ENCODE results near the gene CTNNA1. TPM values are rescaled to one million over a fixed set of nuclear protein-coding genes. Genes with fewer than 3 reads are reported as not detected.
"Not testable (repeated sequence)": the region's sequence is repeated elsewhere in the genome, so short reads cannot be mapped to it uniquely, and the experiment has no call there.

Gene CTNNA1
- total RNA-seq, 1 donor from 2014 or later, result 427 TPM

DNA sequence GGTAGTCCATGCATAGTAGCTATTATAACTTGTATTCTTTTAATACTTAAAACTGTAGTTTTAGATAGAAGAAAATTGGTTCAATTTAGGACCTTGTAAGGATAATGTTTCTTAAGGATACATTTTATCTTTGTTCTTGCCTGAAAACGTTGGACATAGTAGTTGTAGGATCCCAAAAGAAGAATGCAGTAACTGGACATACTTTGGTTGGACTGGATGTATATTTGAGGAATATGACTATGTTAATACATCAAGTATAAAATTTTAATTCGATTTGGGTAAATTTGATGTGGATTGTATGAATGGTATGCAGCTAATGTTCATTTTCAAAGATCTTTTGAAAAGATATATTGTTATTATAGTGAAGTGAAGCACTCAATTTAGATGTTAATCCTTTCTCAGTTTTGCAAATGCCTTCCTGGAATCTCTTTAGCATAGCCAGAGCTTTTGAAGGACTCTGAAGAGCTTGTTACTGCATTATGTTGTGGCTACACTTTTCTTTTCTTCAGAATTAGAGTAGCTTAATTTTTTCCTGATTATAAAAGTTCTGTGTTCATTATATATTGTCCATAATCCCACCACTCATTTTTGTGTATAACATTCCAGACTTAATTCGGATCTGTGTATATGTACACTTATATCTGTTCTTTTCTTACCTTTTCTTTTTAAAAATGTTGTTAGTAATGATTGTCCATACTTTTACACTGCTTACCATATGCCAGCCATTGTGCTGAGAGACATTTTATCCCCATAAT is 80.7 kb downstream of the CTNNA1 start:
- no peak for DNase-seq (ENCODE audit: low spot score)
- intact Hi-C loops (cut with DNase I), result no loop called here

DNA sequence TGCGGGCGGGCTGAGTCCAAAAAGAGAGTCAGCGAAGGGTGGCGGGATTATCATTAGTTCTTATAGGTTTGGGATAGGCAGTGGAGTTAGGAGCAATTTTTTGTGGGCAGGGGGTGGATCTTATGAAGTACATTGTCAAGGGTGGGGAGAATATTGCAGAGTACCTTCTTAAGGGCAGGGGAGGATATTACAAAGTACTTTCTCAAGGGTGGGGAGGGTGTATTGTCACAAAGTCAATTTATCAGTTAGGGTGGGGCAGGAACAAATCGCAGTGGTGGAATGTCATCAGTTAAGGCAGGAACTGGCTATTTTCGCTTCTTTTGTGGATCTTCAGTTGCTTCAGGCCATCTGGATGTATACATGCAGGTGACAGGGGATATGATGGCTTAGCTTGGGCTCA is 81.6 kb downstream of the CTNNA1 start:
- DNase-seq (ENCODE audit: low spot score); intact Hi-C loops (cut with DNase I): not testable (repeated sequence)

DNA sequence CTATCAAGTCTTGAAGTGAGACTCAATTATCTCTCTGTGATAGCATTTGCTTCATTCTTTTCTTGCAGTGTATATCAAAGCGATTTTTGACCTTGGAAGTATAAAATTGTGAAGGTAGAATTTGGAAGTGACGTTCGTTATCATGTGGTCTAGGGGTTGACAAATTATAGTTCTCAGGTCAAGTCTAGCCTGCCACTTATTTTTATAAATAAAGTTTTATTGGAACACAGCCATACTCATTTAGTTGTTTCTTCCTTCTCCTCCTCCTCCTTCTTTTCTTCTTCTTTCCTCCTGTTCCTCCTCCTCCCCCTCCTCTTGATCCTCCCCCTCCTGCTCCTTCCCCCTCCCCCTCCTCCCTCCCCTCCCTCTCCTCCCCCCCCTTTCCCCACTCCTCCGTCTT is 83.9 kb downstream of the CTNNA1 start:
- intact Hi-C loops (cut with DNase I), result no loop called here
- no peak for DNase-seq (ENCODE audit: low spot score)

DNA sequence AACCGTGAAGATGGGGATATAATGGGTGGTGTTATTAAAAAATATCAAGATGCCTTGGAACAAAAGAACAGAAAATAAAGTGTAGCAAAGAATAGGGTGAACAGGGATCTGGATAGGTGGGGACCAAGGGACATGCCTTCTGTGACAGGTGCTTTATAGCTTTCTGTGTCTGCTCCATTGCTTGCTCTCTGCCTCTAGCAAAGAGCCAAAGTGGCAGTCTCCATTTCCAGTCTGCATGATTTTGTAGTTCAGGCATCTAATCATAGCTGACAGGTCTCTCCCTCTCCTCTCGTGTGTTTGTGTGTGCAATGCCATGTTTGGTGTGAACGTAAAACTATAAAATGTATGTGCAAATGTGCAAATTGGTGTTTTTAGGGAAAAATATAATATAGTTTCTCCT is 86.9 kb downstream of the CTNNA1 start:
- no peak for DNase-seq (ENCODE audit: low spot score)
- intact Hi-C loops (cut with DNase I), result no loop called here

DNA sequence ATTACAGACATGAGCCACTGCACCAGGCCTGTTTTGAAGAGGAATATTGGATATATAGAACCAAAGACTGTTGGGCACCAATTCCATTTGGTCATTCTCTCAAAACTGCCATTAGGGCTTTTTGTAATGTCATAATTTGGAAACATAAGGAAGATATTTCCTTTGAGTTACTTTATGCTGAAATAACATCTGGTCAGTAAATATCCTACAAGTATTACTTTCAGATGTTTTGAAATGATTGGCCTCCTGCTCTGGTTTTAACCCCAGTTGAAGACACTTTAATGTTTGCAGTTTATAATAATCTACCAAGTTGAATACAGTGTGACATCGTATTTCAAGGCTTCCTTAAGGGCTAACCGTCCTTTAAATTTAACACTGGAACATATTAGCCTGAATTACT is 88.3 kb downstream of the CTNNA1 start:
- no peak for DNase-seq (ENCODE audit: low spot score)
- intact Hi-C loops (cut with DNase I), result no loop called here

DNA sequence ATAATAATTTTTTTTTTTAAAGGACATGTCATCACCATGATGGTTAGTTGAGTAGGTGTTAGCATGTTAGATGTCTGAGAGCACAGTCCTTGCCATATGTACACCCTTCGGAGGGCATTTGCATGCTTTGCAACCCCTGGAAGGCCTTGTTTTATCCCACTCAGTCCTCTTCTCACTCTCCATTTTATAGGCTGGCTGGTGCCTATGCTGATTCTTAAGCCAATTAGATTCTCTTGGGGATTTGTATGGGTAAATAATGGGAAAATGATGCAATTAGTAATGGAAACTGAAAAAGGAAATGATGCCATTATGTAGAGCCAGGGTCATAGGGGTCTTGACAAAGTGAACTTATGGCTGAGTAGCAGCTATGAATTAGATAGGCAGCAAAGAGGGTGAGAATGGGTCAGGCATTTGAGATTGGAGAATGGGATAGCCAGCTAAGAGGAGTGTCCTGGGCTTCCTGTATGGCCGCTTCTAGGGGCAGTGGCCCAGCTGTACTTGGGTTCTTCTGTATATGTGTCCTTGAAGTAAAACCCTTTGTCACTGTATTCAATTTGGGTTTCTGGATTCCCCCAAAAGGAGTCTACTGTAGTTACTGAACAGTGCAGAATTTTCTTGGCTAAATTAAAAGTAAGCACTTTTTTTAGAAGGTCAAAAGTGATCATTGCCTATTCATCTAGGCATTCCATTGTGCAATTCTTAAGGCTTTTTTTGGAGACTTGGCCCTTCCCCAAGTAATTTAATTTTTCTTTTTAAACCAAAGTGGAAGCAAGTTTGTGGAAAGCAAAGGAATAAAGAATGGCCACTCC is 90.3 kb downstream of the CTNNA1 start:
- intact Hi-C loops (cut with DNase I), result no loop called here
- DNase-seq (ENCODE audit: low spot score), result no peak

DNA sequence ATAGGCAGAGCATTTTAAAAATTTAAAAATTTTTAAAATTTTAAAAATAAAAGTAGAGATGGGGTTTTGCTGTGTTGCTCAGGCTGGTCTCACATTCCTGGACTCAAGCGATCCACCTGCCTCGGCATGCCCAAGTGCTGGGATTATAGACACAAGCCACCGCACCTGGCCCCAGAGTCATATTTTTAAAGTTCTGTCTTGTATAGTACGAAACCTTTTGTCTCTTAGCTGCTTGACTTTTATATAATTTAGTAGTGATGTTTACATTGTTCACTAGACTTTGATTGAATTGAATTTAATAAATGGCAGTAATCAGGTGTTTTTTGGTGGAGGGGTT is 90.9 kb downstream of the CTNNA1 start:
- intact Hi-C loops (cut with DNase I), result no loop called here
- no peak for DNase-seq (ENCODE audit: low spot score)

DNA sequence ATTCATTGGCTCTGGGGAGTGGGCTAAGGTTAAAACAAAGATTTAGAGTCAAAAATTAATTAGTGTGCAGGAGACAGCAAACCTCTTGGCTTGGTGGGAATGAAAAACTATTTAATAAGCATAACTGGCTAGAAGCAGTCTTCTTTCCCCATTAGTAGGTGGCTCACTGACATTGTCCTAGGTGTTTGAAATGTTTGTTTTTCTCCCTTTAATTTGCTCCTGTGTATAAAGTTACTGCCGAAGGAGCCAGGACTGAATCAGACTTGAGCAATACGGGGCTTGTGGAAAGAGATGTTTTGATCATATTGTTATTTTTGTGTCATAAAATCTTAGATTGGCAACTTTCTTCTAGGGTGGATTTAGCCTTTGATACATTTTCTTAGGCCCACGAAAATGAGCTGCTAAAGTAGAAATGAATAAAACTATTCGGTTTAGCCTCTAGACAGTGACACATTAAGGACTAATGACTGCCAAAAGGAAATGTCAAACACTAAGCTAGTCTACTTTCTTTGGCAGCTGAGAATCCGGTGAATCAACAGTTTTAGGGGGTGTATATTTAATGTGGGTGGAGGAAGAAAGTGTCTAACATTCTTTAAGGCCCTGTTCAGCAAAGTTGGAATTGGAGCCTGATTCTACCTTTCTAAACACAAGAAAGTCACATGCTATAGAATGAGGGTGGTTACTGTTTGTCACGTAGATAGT is 91.7 kb downstream of the CTNNA1 start:
- no peak for DNase-seq (ENCODE audit: low spot score)
- intact Hi-C loops (cut with DNase I), result no loop called here

DNA sequence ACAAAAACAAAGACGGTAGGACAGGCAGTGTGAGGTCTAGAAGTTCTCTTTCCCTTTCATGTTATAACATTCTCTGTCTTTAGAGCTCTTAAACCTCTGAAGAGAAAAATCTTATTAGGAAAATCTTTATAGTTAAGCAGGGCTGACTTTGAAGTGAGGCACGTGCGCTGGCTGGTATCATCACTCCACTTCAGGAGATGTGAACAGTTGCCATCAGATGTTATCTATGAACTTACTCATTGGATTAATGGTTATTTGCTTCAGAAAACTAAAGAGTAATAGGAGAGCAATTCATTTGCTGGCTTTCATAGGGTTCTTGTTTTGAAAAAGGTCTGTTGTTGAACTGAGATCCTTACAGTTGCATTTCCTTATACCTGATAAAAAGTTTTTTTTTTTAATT is 96.2 kb downstream of the CTNNA1 start:
- intact Hi-C loops (cut with DNase I), result no loop called here

DNA sequence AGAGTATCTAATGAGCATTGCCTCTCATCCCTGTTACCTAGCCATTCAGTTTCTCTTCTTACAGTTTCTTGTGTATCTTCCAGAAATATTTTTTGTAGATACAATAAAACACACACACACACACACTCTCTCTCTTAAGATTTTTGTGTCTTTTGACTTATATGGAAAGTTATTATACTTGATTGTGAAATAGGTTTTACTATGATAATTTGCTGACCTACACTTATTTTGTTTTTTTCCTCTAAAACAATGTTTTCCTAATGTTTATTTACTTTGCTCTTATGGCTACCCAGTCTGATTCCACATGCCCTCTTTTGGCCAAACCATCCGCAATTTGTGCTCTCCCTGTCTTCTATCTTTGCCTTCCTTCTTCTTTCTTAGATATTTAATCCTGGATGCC is 96.7 kb downstream of the CTNNA1 start:
- intact Hi-C loops (cut with DNase I), result no loop called here
- DNase-seq (ENCODE audit: low spot score), result no peak

More for the DNA sequence above, 96.2 kb downstream of the CTNNA1 start:
- DNase-seq (ENCODE audit: low spot score), result no peak

DNA sequence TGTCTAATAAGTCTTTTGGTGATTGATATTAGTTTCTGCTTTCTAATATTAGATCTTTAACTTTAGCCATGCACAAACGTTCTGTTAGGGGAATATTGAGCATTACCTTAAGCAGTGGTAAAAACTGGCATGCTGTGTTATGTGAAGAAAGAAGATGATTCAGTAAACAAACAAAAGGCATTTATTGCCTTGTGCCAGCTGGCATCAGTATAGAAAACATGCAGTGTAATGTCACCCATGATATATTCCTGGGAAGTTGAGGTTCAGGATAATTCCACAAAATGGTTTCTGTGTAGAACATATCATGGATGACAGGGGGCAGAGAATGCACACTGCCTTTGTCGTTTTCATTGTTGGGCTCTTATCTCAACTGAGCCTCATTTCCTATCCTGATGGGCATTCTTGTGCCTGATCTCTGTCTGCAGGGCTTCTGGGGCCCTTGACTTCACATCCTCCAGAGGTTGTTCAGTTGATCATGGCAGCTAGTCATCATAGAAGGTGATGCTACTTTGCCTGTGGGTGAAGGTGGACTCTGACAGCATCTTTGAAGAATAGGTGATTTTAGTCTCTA is 97.7 kb downstream of the CTNNA1 start:
- no peak for DNase-seq (ENCODE audit: low spot score)
- intact Hi-C loops (cut with DNase I), result no loop called here

DNA sequence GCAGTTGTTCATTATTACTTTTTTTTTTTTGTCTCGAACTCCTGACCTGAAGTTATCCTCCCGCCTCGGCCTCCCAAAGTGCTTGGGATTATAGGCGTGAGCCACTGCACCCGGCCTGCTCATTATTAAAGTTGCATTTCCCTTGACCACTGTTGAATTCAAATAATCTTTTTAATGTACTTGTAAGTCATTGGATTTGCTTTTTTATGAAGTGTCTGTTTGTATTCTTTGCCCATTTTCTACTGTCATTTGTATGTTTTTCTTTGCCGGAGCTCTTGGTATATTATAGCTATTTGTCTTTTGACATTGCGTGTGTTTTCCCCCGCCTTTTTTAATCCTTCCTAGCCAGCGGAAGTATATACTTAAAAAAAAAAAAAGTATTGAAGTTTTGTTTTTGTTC is 99.9 kb downstream of the CTNNA1 start:
- no peak for DNase-seq (ENCODE audit: low spot score)
- intact Hi-C loops (cut with DNase I), result no loop called here

DNA sequence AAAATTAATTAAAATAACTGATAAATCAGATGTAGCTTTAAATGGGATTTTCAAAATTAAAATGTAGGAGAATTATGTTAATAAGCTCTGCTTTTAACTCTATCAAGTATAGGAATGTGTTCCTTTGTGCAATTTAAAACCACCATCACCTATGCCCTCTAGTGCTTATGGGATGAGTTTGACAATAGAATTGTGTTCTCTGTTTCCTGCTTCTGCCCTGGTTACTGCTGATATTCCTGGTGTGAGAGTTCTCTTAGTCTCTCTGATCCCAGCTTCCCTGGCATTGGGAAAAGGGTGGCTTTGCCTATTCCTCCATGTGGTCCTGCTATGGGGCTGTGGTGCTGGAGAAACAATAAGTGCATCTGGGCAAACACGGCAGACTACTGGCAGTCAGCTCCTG is 113.8 kb downstream of the CTNNA1 start:
- intact Hi-C loops (cut with DNase I), result loop anchor here (5.0 kb wide), 1 partner anchor 330 kb away; the partner anchor contains the start of gene SIL1
- DNase-seq (ENCODE audit: low spot score), result no peak

DNA sequence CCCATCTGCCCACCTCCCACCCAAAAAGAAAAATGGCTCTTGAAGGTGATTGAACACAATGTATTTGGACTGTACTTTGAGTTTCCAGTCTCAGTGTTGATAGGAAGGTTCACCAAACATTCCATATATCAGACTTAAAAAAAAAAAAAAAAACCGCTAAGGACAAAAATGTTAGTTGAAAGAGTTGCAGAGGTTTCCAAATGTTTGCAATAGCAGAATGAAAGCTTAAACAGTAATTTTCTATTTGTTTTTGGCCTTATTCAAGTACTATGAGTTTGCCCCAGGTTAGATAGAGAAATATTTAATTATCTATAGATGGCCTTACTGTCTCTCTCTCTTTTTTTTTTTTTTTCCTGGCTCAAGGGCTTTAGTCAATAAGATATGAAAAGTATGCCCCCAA is 115.8 kb downstream of the CTNNA1 start:
- DNase-seq (ENCODE audit: low spot score), result no peak
- intact Hi-C loops (cut with DNase I), result loop anchor here (5.0 kb wide), 1 partner anchor 328 kb away; the partner anchor contains the start of gene SIL1

DNA sequence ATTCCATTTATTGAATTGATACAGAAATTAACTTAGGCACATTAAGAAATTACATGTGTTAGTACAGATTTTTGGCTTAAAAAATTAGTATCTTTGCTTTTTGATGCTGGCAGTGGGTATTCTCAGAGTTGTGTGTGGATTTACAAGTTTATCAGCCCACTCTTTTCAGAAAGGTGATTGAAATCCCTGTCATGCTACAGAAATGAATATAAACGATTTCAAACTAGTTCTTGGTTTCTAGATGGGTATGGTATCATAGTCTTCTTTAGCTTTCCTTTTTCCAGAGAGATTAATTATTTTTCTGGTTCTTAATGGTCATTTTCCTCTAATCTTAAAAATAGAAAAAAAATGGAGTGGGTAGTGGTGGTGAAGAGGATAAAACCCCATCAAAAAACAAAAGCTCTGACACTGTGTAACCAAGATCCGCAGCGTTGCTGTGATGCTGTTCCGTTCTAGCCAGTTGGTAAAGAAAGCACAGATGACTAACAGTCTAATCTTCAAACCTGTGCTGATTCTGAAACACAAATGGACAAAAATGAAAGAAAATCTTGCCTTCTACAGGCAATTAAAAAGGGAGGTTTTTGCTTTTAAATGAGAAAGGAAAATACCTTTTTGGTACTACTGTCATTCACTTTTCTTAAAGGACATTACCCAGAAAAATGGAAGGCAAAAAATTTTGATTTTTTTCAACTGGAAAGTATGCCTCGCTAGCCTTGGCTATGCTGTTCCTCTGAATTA is 116.7 kb downstream of the CTNNA1 start:
- intact Hi-C loops (cut with DNase I), result loop anchor here (5.0 kb wide), 1 partner anchor 327 kb away; the partner anchor contains the start of gene SIL1

DNA sequence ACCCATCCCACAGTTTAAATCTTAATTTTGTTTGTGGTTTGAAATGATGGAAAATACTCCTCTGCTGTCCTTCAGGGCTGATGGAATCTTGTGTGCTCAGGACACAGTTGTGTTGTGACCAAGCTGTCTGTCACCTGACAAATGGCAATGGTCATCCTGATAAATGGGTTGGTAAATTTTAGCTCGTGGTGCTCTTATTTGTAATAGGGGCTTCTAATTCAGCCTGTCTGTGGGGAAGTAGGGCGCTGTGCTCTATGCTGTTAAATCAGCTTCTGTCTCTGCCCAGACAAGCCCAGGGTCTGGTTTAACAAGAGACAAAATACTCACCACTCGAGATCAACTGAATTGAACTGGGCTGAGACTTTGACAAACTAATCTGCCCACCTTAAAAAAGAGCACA is 117.4 kb downstream of the CTNNA1 start:
- intact Hi-C loops (cut with DNase I), result no loop called here
- DNase-seq (ENCODE audit: low spot score), result no peak

More for the DNA sequence above, 116.7 kb downstream of the CTNNA1 start:
- DNase-seq (ENCODE audit: low spot score), result no peak

DNA sequence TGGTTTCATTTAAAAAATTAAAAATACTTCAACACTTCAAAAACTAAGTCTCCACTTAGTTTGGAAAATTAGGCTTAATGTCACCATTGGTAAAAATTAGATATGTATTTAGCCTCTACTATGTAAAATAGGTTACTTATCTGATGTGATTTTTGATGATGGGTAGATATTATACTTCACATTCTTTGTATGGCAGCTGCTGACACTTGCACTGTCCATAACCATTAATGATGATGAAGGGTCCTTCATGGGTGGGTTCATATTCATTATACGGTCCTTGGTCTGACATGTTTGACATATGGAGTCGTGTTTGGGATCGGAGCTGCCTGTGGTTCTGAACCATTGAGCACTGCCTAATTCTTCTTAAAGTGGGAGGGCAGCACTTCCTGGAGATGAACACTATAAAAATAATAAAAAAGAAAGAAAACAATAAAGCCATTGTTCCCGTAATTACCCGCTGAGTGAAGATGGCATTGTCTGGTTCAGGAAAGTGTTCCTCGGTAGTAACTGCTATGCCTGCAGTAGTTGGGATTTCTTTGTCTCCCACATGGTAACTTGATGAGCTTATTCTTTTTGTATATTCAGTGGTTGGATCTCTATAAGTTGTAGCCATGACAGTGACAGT is 119.7 kb downstream of the CTNNA1 start:
- intact Hi-C loops (cut with DNase I), result no loop called here
- DNase-seq (ENCODE audit: low spot score), result no peak

DNA sequence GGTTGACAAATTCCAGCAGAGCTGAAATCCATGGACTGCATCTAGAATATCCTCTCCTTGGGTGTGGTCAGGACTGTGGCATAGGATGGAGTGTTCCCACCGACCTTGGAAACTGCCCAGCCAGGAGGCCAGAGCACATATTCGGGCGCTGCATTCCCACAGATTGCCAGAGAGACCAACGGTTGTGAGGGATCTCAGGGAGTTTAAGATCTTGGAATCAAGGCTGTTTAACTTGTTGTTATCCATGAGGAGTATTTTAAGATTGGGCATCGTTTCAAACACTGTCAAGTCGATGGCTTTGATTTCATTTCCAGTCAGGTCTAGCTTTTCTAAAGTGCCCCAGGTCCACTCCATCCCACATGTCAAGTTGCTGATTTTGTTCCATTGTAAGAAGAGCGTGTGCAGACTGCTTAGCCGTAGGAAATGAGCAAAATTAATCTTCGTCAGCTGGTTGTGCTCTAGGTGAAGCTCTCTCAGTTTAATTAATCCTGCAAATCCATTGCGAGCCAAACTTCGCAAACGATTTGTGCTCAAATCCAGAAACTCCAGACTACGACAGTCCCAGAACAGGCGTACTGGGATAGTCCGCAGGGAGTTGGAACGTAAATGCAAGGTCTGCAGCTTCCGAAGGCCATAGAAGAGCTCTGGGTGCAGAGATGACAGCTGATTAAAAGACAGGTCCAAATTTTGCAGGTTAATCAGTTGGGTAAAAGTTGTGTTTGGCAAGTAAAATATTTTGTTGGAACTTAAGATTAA is 120.4 kb downstream of the CTNNA1 start:
- DNase-seq (ENCODE audit: low spot score), result no peak
- intact Hi-C loops (cut with DNase I), result no loop called here

Data from cardiac septum (tissue), 1 donor.